HUES48 (cell line): ENCODE results near the gene PTBP2.
"Not testable (repeated sequence)": the region's sequence is repeated elsewhere in the genome, so short reads cannot be mapped to it uniquely, and the experiment has no call there.

ENCODE experiments used
- H3K27ac ChIP-seq: one replicate; pipeline ENCODE4 v1.7.0; 2013; ENCODE audit warnings: low read depth, low read length, inconsistent platforms
- H3K27me3 ChIP-seq: 2 replicates; pipeline ENCODE4 v1.6.1; 2013; ENCODE audit warnings: mild to moderate bottlenecking, low read length; ENCODE audit not compliant: control insufficient read depth, insufficient read depth
- H3K36me3 ChIP-seq: 2 replicates; pipeline ENCODE4 v1.6.1; 2013; ENCODE audit warnings: low read length; ENCODE audit not compliant: control insufficient read depth, insufficient read depth
- H3K4me1 ChIP-seq: 2 replicates; pipeline ENCODE4 v1.6.1; 2013; ENCODE audit warnings: mild to moderate bottlenecking, low read length; ENCODE audit not compliant: control insufficient read depth, insufficient read depth
- H3K4me3 ChIP-seq: 2 replicates; pipeline ENCODE4 v1.5.1; 2013; ENCODE audit warnings: mild to moderate bottlenecking, low read depth, low read length
- H3K9ac ChIP-seq: 2 replicates; pipeline ENCODE4 v1.6.1; 2013; ENCODE audit warnings: mild to moderate bottlenecking, low read depth, low read length, moderate library complexity
- H3K9me3 ChIP-seq: 2 replicates; pipeline ENCODE4 v1.6.1; 2013; ENCODE audit warnings: low read length; ENCODE audit not compliant: control insufficient read depth, insufficient read depth

PTBP2 gene

GRCh38 chr1:96730574-96731298 lies 9.2 kb downstream of the PTBP2 start:
- Histone ChIP-seq H3K9me3 (no peaks in the 10 kb centered on the region), H3K4me1 (0 out of 2 replicates have a peak, but pooled peaks cover 5% of the 10 kb centered on the region), H3K27ac (no peak overlapping the region), H3K9ac (no peak overlapping the region), H3K4me3 (no peak overlapping the region), H3K27me3 (no peaks in the 10 kb centered on the region), H3K36me3 (peaks cover 78% of the 10 kb centered on the region)

GRCh38 chr1:96741335-96741734 lies 19.8 kb downstream of the PTBP2 start:
- Histone ChIP-seq H3K9ac (no peak overlapping the region), H3K4me1 (no peaks in the 10 kb centered on the region), H3K9me3 (no peaks in the 10 kb centered on the region), H3K4me3 (no peak overlapping the region), H3K27ac (no peak overlapping the region), H3K36me3 (peaks cover 36% of the 10 kb centered on the region), H3K27me3 (no peaks in the 10 kb centered on the region)

- Histone ChIP-seq H3K9ac (no peak overlapping the region), H3K27ac (no peak overlapping the region), H3K4me3 (no peak overlapping the region), H3K9me3 (no peaks in the 10 kb centered on the region), H3K4me1 (peaks cover 14% of the 10 kb centered on the region), H3K27me3 (no peaks in the 10 kb centered on the region), H3K36me3 (peaks cover 28% of the 10 kb centered on the region)
These were observed 25.1 kb downstream of the PTBP2 start for GRCh38 chr1:96746440-96747420.

- H3K9ac ChIP-seq: no peak overlapping the region
- peaks cover 14% of the 10 kb centered on the region for H3K4me1 ChIP-seq
- H3K4me3 ChIP-seq: no peak overlapping the region
- H3K27me3 ChIP-seq: no peaks in the 10 kb centered on the region
- H3K27ac ChIP-seq: no peak overlapping the region
- H3K36me3 ChIP-seq: peaks cover 33% of the 10 kb centered on the region
- no peaks in the 10 kb centered on the region for H3K9me3 ChIP-seq
These were observed 26.0 kb downstream of the PTBP2 start for GRCh38 chr1:96747565-96747964.

- peaks cover 14% of the 10 kb centered on the region for H3K4me1 ChIP-seq
- H3K36me3 ChIP-seq: peaks cover 38% of the 10 kb centered on the region
- no peak overlapping the region for H3K27ac ChIP-seq
- H3K4me3 ChIP-seq: no peak overlapping the region
- H3K9ac ChIP-seq: no peak overlapping the region
- H3K9me3 ChIP-seq: no peaks in the 10 kb centered on the region
- no peaks in the 10 kb centered on the region for H3K27me3 ChIP-seq
These were observed 26.5 kb downstream of the PTBP2 start for GRCh38 chr1:96748078-96748477.

GRCh38 chr1:96749618-96750017 lies 28.0 kb downstream of the PTBP2 start:
- peaks cover 50% of the 10 kb centered on the region for H3K36me3 ChIP-seq
- H3K27ac ChIP-seq: no peak overlapping the region

GRCh38 chr1:96752394-96752793 lies 30.8 kb downstream of the PTBP2 start:
- Histone ChIP-seq H3K27me3 (no peaks in the 10 kb centered on the region), H3K4me3 (no peak overlapping the region), H3K9ac (no peak overlapping the region), H3K9me3 (peaks cover 20% of the 10 kb centered on the region), H3K4me1 (peaks cover 10% of the 10 kb centered on the region), H3K27ac (no peak overlapping the region), H3K36me3 (peaks cover 70% of the 10 kb centered on the region)

More at GRCh38 chr1:96749618-96750017, 28.0 kb downstream of the PTBP2 start:
- Histone ChIP-seq H3K4me1 (peaks cover 14% of the 10 kb centered on the region), H3K9ac (no peak overlapping the region), H3K9me3 (no peaks in the 10 kb centered on the region), H3K4me3 (no peak overlapping the region), H3K27me3 (no peaks in the 10 kb centered on the region)

- Histone ChIP-seq H3K36me3 (peaks cover 94% of the 10 kb centered on the region), H3K27ac (no peak overlapping the region), H3K27me3 (no peaks in the 10 kb centered on the region), H3K4me1 (no peaks in the 10 kb centered on the region), H3K9ac (no peak overlapping the region), H3K9me3 (peaks cover 57% of the 10 kb centered on the region), H3K4me3 (no peak overlapping the region)
These were observed 35.2 kb downstream of the PTBP2 start for GRCh38 chr1:96756789-96757188.

GRCh38 chr1:96762586-96762985 lies 41.0 kb downstream of the PTBP2 start:
- peaks cover 35% of the 10 kb centered on the region for H3K9me3 ChIP-seq
- H3K27me3 ChIP-seq, H3K27ac ChIP-seq, H3K4me3 ChIP-seq, H3K4me1 ChIP-seq, H3K9ac ChIP-seq: not testable (repeated sequence)
- peaks cover 49% of the 10 kb centered on the region for H3K36me3 ChIP-seq

GRCh38 chr1:96763514-96763913 lies 41.9 kb downstream of the PTBP2 start:
- H3K27ac ChIP-seq: no peak overlapping the region
- H3K9ac ChIP-seq: no peak overlapping the region
- H3K4me1 ChIP-seq: no peaks in the 10 kb centered on the region
- no peak overlapping the region for H3K4me3 ChIP-seq
- peaks cover 29% of the 10 kb centered on the region for H3K9me3 ChIP-seq
- no peaks in the 10 kb centered on the region for H3K27me3 ChIP-seq
- H3K36me3 ChIP-seq: peaks cover 45% of the 10 kb centered on the region

- Histone ChIP-seq H3K27ac (no peak overlapping the region), H3K9me3 (peaks cover 20% of the 10 kb centered on the region), H3K9ac (no peak overlapping the region), H3K36me3 (peaks cover 44% of the 10 kb centered on the region), H3K4me1 (no peaks in the 10 kb centered on the region), H3K4me3 (no peak overlapping the region), H3K27me3 (no peaks in the 10 kb centered on the region)
These were observed 42.9 kb downstream of the PTBP2 start for GRCh38 chr1:96764469-96764868.
